Epithelial cell of esophagus (primary cell): ENCODE data around the gene ABHD17B.

Source experiments
- DNase-seq: peaks from one replicate; pipeline ENCODE4 v3.0.0; 2010; ENCODE audit warnings: low read depth
- H3K4me3 ChIP-seq: 2 replicates; pipeline ENCODE4 v1.5.1; 2011; ENCODE audit warnings: mild to moderate bottlenecking, low read length, control low read depth
- TF ChIP-seq, protein P1 (sequence below): IDR thresholded peaks from 2 replicates; pipeline ENCODE4 v1.5.1; 2011; ENCODE audit warnings: low read depth, mild to moderate bottlenecking, low read length, control low read depth, inconsistent platforms; ENCODE audit not compliant: insufficient read depth; ENCODE audit errors: missing control alignments

The ABHD17B gene

GRCh38 chr9:71850996-71851395 lies 60.0 kb downstream of the ABHD17B start:
- DNase-seq, result no peak

DNA sequence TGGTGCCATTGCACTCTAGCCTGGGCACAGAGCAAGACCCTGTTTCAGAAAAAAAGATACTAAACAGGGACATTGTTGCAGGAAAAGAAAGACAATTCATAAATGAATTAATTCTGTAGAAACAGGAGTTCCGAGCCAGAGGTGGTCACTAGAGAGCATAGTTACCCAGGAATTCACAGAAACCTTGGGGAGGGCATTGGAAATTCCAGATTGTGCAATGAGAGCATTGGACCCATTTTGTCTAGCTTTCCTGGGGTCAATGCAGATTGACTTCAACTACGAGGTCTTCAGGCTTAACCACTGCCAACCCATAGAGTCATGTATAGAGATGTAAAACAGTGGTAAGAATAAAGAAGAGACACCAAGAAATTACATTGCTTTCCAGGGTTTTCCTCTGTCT lies 63.1 kb downstream of the ABHD17B start:
- H3K4me3 ChIP-seq, result no peak overlapping the region
- no peak for DNase-seq
- TF ChIP-seq, protein P1, sequence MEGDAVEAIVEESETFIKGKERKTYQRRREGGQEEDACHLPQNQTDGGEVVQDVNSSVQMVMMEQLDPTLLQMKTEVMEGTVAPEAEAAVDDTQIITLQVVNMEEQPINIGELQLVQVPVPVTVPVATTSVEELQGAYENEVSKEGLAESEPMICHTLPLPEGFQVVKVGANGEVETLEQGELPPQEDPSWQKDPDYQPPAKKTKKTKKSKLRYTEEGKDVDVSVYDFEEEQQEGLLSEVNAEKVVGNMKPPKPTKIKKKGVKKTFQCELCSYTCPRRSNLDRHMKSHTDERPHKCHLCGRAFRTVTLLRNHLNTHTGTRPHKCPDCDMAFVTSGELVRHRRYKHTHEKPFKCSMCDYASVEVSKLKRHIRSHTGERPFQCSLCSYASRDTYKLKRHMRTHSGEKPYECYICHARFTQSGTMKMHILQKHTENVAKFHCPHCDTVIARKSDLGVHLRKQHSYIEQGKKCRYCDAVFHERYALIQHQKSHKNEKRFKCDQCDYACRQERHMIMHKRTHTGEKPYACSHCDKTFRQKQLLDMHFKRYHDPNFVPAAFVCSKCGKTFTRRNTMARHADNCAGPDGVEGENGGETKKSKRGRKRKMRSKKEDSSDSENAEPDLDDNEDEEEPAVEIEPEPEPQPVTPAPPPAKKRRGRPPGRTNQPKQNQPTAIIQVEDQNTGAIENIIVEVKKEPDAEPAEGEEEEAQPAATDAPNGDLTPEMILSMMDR, result no peak

More at GRCh38 chr9:71850996-71851395, 60.0 kb downstream of the ABHD17B start:
- no peak overlapping the region for H3K4me3 ChIP-seq
- TF ChIP-seq, protein P1, result no peak

GRCh38 chr9:71844808-71845207 lies 66.2 kb downstream of the ABHD17B start:
- no peak for DNase-seq
- TF ChIP-seq, protein P1, result no peak
- H3K4me3 ChIP-seq, result no peak overlapping the region

DNA sequence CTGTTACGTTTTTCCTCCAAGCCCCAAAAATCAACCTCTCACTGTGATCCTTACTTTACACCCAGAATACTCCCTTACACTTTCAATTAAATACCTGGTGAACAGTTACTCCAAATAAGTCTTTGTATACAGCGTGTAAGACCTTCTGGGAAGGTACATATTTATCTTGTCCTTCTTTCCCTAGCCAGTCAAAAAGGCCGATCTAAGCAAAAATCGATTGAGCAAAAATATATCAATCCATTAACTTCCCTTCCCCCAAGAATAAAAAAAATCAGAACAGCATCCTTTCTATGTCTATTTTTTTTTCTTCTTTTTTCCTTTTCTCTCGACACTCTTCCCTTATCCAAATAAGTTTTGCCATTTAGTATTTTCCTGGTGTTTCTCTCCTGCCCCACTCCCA lies 71.3 kb downstream of the ABHD17B start:
- DNase-seq, result no peak
- TF ChIP-seq, protein P1, result no peak
- H3K4me3 ChIP-seq, result no peak overlapping the region

DNA sequence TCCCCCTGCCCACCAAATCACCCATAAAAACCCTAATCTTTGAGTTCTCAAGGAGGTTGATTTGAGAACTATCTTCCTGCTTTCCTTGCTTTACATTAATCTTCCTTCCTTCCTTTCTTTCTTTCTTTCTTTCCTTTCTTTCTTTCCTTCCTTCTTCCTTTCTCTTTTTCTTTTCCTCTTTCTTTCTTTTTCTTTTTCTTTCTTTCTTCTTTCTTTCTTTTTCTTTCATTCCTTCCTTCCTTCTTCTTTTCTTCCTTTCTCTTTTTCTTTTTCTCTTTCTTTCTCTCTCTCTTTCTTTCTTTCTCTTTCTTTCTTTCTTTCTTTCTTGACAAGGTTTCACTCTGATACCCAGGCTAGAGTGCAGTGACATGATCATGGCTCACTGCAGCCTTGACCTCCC lies 75.4 kb downstream of the ABHD17B start:
- TF ChIP-seq, protein P1, result no peak
- no peak for DNase-seq

GRCh38 chr9:71830929-71831328 lies 80.1 kb downstream of the ABHD17B start:
- DNase-seq, result no peak
- H3K4me3 ChIP-seq, result no peak overlapping the region
- TF ChIP-seq, protein P1, result no peak

More for the DNA sequence above, 75.4 kb downstream of the ABHD17B start:
- H3K4me3 ChIP-seq, result no peak overlapping the region

DNA sequence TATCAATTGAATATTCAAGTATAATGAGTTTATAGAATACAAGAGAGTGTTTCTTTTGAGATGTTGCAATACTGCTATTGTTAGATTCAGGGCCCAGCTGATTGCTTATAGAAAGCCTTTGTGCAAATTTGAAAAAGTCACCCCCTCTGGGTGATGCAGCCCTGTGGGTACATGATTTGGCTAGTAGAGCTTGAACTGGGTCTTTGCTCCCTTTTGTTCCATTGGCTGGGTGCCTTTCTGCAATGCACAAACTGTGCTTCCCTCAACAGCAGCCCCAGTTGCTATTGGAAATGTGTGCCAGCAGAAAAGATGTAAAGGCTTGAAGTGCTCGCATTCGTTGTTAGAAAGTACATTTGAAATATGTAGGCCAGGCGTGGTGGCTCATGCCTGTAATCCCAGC lies 80.8 kb downstream of the ABHD17B start:
- no peak overlapping the region for H3K4me3 ChIP-seq
- TF ChIP-seq, protein P1, result no peak
- DNase-seq, result no peak
